Activated CD8-positive, alpha-beta memory T cell treated with anti-CD3 and anti-CD28 coated beads, Interleukin-2, amount 50 U/mL, for 4 hours (primary cell): Measurements from ENCODE around the gene CD2AP.

Source experiments
- DNase-seq: peaks from one replicate; pipeline ENCODE4 v3.0.0-alpha.2; 2020

Gene CD2AP

GRCh38 chr6:47573109-47573508, 95.5 kb downstream of the CD2AP start:
- DNase-seq, result no peak

GRCh38 chr6:47574789-47575188, 97.2 kb downstream of the CD2AP start:
- DNase-seq, result no peak

GRCh38 chr6:47579040-47579439, 101.5 kb downstream of the CD2AP start:
- no peak for DNase-seq

- no peak for DNase-seq
These were observed 104.0 kb downstream of the CD2AP start for GRCh38 chr6:47581591-47581990.

GRCh38 chr6:47587493-47587892, 109.9 kb downstream of the CD2AP start:
- no peak for DNase-seq

- no peak for DNase-seq
These were observed 114.7 kb downstream of the CD2AP start for GRCh38 chr6:47592131-47592840.

- DNase-seq, result no peak
These were observed 116.4 kb downstream of the CD2AP start for GRCh38 chr6:47593979-47594378.

GRCh38 chr6:47595785-47596184, 118.2 kb downstream of the CD2AP start:
- no peak for DNase-seq

- DNase-seq, result no peak
These were observed 120.8 kb downstream of the CD2AP start for GRCh38 chr6:47598367-47598766.

GRCh38 chr6:47599512-47599911, 121.9 kb downstream of the CD2AP start:
- DNase-seq, result no peak

GRCh38 chr6:47603227-47603626, 125.6 kb downstream of the CD2AP start:
- no peak for DNase-seq

- no peak for DNase-seq
These were observed 126.4 kb downstream of the CD2AP start for GRCh38 chr6:47603995-47604394.

GRCh38 chr6:47621838-47622449, 144.4 kb downstream of the CD2AP start:
- DNase-seq, result no peak

GRCh38 chr6:47626782-47627181, 149.2 kb downstream of the CD2AP start:
- DNase-seq, result no peak

- no peak for DNase-seq
These were observed 151.1 kb downstream of the CD2AP start for GRCh38 chr6:47628448-47629272.

- DNase-seq, result no peak
These were observed 152.4 kb downstream of the CD2AP start for GRCh38 chr6:47629954-47630353.

GRCh38 chr6:47630587-47630986, 153.0 kb downstream of the CD2AP start:
- no peak for DNase-seq

- DNase-seq, result no peak
These were observed 153.7 kb downstream of the CD2AP start for GRCh38 chr6:47631269-47631772.

- no peak for DNase-seq
These were observed 154.2 kb downstream of the CD2AP start for GRCh38 chr6:47631797-47632196.

GRCh38 chr6:47633141-47633540, 155.6 kb downstream of the CD2AP start:
- no peak for DNase-seq

GRCh38 chr6:47634210-47635047, 156.8 kb downstream of the CD2AP start:
- DNase-seq, result no peak

- no peak for DNase-seq
These were observed 169.1 kb downstream of the CD2AP start for GRCh38 chr6:47646689-47647088.

- DNase-seq, result no peak
These were observed 169.6 kb downstream of the CD2AP start for GRCh38 chr6:47647188-47647587.
